Activated naive CD4-positive, alpha-beta T cell (primary cell): ENCODE results near the gene NXPH4.

Experiments
- DNase-seq, 4 experiments: peaks; one replicate each; lab custom pipeline; 2025; lab: John Stamatoyannopoulos, UW

NXPH4 gene

GRCh38 chr12:57219205-57219992 lies 2.8 kb downstream of the NXPH4 start:
- DNase-seq: no peak

GRCh38 chr12:57219993-57220754 lies 3.6 kb downstream of the NXPH4 start:
- no peak for DNase-seq

GRCh38 chr12:57220770-57221168 lies 4.2 kb downstream of the NXPH4 start:
- no peak for DNase-seq

GRCh38 chr12:57221169-57221917 lies 4.7 kb downstream of the NXPH4 start:
- DNase-seq: no peak

GRCh38 chr12:57222286-57223190 lies 5.9 kb downstream of the NXPH4 start:
- DNase-seq: no peak

GRCh38 chr12:57223191-57224165 lies 6.9 kb downstream of the NXPH4 start:
- DNase-seq: no peak

GRCh38 chr12:57224278-57224972 lies 7.8 kb downstream of the NXPH4 start:
- no peak for DNase-seq

- peak in 2 of 4 experiments; percentile 26 to 62 for DNase-seq
Observed at GRCh38 chr12:57224973-57225679, 8.5 kb downstream of the NXPH4 start.

- DNase-seq: no peak
Observed at GRCh38 chr12:57225680-57226210, 9.2 kb downstream of the NXPH4 start.

- DNase-seq: no peak
Observed at GRCh38 chr12:57226588-57227314, 10.2 kb downstream of the NXPH4 start.

- no peak for DNase-seq
Observed at GRCh38 chr12:57227315-57228115, 10.9 kb downstream of the NXPH4 start.

- no peak for DNase-seq
Observed at GRCh38 chr12:57229046-57229633, 12.5 kb downstream of the NXPH4 start.

- DNase-seq: peak; percentile 74 to 81 (median 78)
Observed at GRCh38 chr12:57229634-57230380, 13.2 kb downstream of the NXPH4 start, which contains the start of gene SHMT2. SHMT2 (plus strand) TSS chr12:57229711; CDS start chr12:57229779, 68 bp downstream.

- DNase-seq: no peak
Observed at GRCh38 chr12:57230381-57231155, 14.0 kb downstream of the NXPH4 start.
